Mesodermal cell (in vitro differentiated cells): ENCODE results near the gene HEG1. TPM values are rescaled to one million over a fixed set of nuclear protein-coding genes. Genes with fewer than 3 reads are reported as not detected.

ENCODE experiments used
- H3K27ac ChIP-seq: 2 replicates; pipeline ENCODE4 v1.7.0; 2013; ENCODE audit warnings: mild to moderate bottlenecking, low read depth, low read length, moderate library complexity; ENCODE audit not compliant: severe bottlenecking
- H3K36me3 ChIP-seq: 2 replicates; pipeline ENCODE4 v1.7.1; 2013; ENCODE audit warnings: mild to moderate bottlenecking, low read length, moderate library complexity; ENCODE audit not compliant: control insufficient read depth, insufficient read depth
- H3K4me1 ChIP-seq: one replicate; pipeline ENCODE4 v1.7.1; 2013; ENCODE audit warnings: mild to moderate bottlenecking, low read length; ENCODE audit not compliant: insufficient read depth, control insufficient read depth, poor library complexity, severe bottlenecking
- H3K4me3 ChIP-seq: 2 replicates; pipeline ENCODE4 v1.7.0; 2013; ENCODE audit warnings: low read length, control low read depth, mild to moderate bottlenecking; ENCODE audit not compliant: insufficient read depth, poor library complexity, severe bottlenecking; ENCODE audit errors: extremely low read depth
- H3K9me3 ChIP-seq: 2 replicates; pipeline ENCODE4 v1.7.1; 2013; ENCODE audit warnings: mild to moderate bottlenecking, low read length, moderate library complexity; ENCODE audit not compliant: control insufficient read depth
- WGBS, 2 experiments: methylation state at CpG; one replicate each; pipeline ENCODE4 v1.1.5; 2013; ENCODE audit warnings: missing lambda C conversion rate in 2 of 2; ENCODE audit not compliant: insufficient coverage in 2 of 2; 5-methylcytosine and 5-hydroxymethylcytosine counted together
- polyA plus RNA-seq, 2 experiments: library from polyadenylated mRNA; stranded (reverse); fragments of 50-300 nt; gene quantifications; one replicate each; pipeline ENCODE4 v1.2.3, GENCODE V29; 2013

The HEG1 gene, protein sequence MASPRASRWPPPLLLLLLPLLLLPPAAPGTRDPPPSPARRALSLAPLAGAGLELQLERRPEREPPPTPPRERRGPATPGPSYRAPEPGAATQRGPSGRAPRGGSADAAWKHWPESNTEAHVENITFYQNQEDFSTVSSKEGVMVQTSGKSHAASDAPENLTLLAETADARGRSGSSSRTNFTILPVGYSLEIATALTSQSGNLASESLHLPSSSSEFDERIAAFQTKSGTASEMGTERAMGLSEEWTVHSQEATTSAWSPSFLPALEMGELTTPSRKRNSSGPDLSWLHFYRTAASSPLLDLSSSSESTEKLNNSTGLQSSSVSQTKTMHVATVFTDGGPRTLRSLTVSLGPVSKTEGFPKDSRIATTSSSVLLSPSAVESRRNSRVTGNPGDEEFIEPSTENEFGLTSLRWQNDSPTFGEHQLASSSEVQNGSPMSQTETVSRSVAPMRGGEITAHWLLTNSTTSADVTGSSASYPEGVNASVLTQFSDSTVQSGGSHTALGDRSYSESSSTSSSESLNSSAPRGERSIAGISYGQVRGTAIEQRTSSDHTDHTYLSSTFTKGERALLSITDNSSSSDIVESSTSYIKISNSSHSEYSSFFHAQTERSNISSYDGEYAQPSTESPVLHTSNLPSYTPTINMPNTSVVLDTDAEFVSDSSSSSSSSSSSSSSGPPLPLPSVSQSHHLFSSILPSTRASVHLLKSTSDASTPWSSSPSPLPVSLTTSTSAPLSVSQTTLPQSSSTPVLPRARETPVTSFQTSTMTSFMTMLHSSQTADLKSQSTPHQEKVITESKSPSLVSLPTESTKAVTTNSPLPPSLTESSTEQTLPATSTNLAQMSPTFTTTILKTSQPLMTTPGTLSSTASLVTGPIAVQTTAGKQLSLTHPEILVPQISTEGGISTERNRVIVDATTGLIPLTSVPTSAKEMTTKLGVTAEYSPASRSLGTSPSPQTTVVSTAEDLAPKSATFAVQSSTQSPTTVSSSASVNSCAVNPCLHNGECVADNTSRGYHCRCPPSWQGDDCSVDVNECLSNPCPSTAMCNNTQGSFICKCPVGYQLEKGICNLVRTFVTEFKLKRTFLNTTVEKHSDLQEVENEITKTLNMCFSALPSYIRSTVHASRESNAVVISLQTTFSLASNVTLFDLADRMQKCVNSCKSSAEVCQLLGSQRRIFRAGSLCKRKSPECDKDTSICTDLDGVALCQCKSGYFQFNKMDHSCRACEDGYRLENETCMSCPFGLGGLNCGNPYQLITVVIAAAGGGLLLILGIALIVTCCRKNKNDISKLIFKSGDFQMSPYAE (N-terminal part only)
- polyA plus RNA-seq (2013, experiment 1 of 2), result 122 TPM
- polyA plus RNA-seq (2013, experiment 2 of 2), result 98.4 TPM

DNA sequence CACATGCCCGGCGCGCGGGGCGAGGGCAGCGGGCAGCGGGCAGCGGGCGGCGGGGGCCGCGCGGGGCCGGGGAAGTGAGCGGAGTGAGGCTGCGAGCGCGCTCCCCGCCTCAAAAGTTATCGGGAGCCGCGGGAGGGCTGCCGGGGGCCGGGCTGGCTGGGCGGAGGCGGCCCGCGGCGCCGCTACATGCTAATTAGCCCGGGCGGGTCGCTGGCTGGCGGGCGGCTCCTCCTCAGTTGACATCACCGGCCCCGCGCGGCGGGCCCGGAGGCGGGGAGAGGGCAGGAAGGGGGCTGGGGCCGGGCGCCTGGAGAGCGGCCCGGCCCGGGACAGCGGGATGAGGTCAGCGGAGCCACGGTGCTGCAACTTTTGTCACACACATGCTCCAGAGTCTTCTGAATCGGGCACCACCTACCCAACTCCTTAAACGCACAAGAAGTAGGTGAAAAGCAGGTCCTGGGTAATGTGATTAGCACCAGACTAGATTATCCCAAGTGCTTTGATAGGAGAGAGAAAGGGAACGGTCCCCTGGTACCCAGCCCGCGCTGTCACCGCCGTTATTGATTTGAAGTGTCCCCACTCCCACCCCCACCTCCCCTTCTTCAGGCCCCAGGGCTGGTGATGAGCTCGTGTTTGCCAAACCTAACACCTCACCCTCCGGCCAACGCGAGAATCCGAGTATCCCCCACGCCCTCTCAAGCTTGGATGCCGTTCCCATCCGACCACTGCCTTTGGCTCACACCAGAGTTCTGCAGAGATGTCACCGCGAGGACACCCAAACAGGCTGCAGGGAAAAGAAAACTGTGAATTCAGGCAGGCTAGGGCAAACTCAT, at the start of gene HEG1:
TSS of gene HEG1 (minus strand) at position 85 of the 833 bp plus-strand sequence. CDS start 107 bp downstream, outside the sequence.
- Histone ChIP-seq H3K27ac (peak within 1 kb of the TSS; percentile 96), H3K36me3 (peaks cover 20% of the 10 kb centered on the region), H3K4me1 (peaks cover 60% of the 10 kb centered on the region), H3K4me3 (peak within 1 kb of the TSS; percentile 92), H3K9me3 (no peaks in the 10 kb centered on the region)
- WGBS, 2 experiments, result 1% methylated on average over 45 to 57 of the region's 67 CpGs

DNA sequence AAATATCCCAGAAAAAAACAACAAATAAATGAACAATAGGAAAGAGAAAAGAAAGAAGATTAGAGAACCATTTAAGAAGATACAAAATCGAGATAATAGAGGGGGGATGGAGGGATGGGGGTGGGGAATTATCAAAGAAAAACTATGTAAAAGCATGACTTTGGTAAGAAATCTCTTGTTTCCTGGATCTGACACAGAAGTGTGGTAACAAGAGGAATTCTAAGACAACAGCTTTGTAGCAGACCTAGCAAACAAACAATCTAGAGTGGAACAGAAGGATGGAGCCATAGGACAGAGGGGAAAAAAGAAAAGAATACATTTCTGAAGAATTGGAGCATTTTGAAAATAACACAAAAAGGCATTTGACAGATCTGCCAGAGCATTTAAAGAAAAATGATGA, 49.3 kb upstream of the HEG1 start:
- WGBS, 2 experiments, result 86 to 100% methylated on average over 1 of the region's 1 CpG
- no peaks in the 10 kb centered on the region for H3K36me3 ChIP-seq

DNA sequence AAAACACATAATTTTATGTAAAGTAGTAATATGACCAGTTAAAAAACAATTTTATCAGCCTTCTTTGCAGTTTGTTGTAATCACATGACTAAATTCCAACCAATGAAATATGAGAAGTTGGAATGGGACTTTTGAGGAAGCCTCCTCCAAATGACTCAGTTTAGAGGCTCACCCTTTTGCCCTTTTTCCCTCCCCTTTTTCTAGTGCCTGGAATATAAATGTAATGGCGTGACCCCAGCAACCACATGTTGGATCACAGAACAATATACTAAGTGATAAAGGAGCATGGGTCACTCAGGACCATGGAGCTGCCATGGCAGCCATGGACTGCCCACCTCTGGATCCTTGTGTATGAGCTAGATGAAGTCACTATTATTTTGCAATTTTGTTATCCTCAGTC, 48.8 kb upstream of the HEG1 start:
- WGBS, 2 experiments, result no CpG with 5 or more reads among the region's 1 CpG
- Histone ChIP-seq H3K4me3 (no peak overlapping the region), H3K9me3 (no peaks in the 10 kb centered on the region), H3K36me3 (no peaks in the 10 kb centered on the region), H3K4me1 (peaks cover 19% of the 10 kb centered on the region), H3K27ac (no peak overlapping the region)

More for the DNA sequence above, 49.3 kb upstream of the HEG1 start:
- H3K9me3 ChIP-seq, result no peaks in the 10 kb centered on the region
- H3K4me3 ChIP-seq, result no peak overlapping the region
- H3K4me1 ChIP-seq, result peaks cover 24% of the 10 kb centered on the region
- no peak overlapping the region for H3K27ac ChIP-seq

DNA sequence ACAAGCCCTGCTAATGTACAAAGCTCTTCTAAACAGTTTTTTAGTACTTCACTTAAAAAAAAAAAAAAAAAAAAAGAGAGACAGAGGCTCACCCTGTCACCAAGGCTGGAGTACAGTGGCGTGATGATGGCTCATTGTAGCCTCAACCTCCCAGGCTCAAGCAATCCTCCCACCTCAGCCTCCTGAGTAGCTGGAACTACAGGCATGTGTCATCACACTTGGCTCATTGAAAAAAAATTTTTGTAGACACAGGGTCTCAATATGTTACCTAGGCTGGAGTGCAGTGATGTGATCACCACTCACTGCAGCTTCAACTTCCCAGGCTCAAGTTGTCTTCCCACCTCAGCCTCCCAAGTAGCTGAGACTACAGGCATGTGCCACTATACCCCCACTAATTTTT, 47.6 kb upstream of the HEG1 start:
- no peak overlapping the region for H3K27ac ChIP-seq
- H3K36me3 ChIP-seq, result no peaks in the 10 kb centered on the region
- H3K4me1 ChIP-seq, result peaks cover 6% of the 10 kb centered on the region
- H3K9me3 ChIP-seq, result no peaks in the 10 kb centered on the region
- no peak overlapping the region for H3K4me3 ChIP-seq
- 100% methylated on average over 1 of the region's 1 CpG for WGBS, 2 experiments

DNA sequence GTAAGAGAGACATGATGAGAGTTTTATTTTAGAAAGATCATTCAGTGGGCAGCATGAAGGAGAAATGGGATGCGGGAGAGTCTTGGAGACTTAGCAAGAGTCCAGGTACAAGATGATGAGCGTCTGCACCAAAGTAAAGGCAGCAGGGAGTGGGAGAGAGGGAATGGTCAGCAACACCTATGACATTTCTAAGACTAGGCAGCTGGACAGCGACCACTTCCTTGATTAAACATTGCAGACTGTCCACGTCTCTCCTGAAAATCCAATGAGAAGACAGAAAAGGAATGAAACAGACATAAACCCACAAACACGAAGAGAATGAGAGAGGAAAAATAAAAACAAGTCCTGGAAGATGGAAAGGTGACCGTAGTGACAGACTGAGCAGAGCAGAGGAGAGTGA, 46.7 kb upstream of the HEG1 start:
- WGBS, 2 experiments, result 88 to 94% methylated on average over 2 to 5 of the region's 6 CpGs
- Histone ChIP-seq H3K4me1 (no peaks in the 10 kb centered on the region), H3K27ac (no peak overlapping the region), H3K36me3 (no peaks in the 10 kb centered on the region), H3K9me3 (no peaks in the 10 kb centered on the region), H3K4me3 (no peak overlapping the region)

DNA sequence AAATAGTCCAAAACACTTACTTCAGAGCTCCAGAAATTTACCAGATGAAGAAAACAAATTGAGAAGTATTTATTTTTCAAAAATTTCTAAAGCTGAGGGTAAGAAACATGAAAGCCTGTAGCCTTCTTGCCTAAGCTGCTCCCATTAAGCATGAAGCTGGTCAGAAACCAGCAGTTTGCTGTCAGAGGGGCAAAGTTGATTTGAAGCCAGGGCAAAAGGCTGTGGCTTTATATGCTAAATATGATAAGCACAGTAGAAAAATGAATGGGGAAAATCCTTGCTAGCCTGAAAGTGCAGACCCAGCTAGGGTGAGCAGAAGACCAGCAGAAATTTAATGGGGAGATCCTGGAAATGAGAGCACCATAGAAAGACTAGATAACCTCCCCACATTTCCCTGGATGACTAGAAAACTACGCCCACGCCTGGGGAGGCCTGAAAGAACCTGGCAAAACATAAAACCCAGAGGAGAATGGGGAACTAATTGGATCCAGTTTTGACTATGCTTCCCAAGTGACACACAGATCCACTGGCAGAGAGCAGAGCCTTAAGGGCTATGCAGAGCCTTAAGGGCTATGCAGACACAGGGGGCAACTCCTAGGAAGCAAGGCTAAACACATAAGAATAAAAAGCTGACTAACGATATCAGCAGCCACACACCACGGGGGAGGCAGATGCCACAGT, 43.0 kb upstream of the HEG1 start:
- Histone ChIP-seq H3K27ac (no peak overlapping the region), H3K36me3 (peaks cover 3% of the 10 kb centered on the region), H3K4me3 (no peak overlapping the region), H3K9me3 (no peaks in the 10 kb centered on the region), H3K4me1 (no peaks in the 10 kb centered on the region)
- 86 to 100% methylated on average over 1 to 2 of the region's 4 CpGs for whole genome bisulfite sequencing, 2 experiments

DNA sequence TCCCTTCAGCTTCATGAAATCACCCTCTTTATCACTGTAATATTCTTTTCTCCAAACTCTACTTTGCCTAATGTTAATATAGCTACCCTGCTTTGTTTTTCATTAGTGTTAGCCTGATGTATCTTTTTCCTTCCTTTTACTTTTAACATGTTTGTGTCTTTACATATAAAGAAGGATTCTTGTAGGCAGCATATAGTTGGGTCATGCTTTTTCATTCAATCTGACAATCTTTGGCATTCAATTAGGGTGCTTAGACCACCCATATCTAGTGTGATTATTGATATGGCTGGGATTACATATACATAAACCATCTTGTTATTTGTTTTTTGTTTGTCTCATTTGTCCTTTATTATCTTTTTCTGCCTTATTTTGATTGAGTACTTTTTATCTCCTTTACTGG, 34.9 kb upstream of the HEG1 start:
- peaks cover 3% of the 10 kb centered on the region for H3K36me3 ChIP-seq
- H3K4me3 ChIP-seq, result no peak overlapping the region
- no peaks in the 10 kb centered on the region for H3K9me3 ChIP-seq
- H3K27ac ChIP-seq, result no peak overlapping the region
- peaks cover 13% of the 10 kb centered on the region for H3K4me1 ChIP-seq

DNA sequence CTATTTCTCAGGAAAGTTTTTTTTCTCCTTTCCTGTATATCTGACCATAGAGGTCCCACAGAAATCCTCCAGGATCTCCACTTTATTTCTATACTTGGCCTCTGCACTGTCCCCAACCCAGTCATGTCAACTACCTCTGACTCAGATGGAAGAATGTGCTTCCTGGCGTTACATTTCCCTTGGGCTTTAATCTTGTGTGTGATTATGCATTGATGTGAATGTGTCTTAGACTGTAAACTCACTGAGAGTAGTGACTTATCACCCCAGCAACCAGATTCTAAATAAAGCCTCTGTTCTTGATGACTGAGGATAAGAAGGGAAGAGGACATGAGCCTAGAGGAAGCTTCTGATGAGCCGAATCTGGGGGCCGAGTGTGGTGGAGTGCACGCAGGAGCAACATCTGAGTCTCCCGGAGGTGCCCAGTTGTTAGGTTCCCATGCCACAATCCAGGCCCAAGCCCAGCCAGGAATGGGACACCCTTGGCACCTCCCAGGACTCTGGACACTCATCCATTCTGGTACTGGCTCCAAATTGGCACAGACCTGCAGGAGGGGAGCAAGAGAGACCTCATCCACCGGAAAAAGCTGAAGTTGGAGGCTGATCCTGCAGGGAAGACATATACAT, 32.1 kb upstream of the HEG1 start:
- peaks cover 13% of the 10 kb centered on the region for H3K4me1 ChIP-seq
- peak overlapping the region; percentile 87 for H3K27ac ChIP-seq
- no peaks in the 10 kb centered on the region for H3K9me3 ChIP-seq
- no peaks in the 10 kb centered on the region for H3K36me3 ChIP-seq
- H3K4me3 ChIP-seq, result no peak overlapping the region
- WGBS, 2 experiments, result 85 to 91% methylated on average over 4 of the region's 6 CpGs

DNA sequence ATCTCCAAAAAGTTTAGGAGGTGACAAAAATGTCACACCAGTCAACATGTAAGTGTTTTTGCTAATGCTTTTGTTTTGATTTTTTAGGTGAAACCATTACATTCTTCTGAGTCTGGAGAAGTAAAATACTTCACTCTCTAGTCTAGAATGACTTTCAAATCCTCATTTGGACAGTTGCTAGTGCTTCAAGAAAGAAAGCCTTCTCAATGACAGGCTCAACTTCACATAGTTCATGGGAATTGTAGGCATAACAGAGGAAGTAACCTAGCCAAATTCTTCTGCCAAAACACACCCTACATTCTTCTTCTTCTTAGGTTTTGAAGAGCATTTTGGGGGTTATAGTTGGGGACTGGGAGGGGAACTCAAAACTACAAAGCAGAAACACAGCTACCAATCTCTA, 29.4 kb upstream of the HEG1 start:
- Histone ChIP-seq H3K4me3 (no peak overlapping the region), H3K9me3 (no peaks in the 10 kb centered on the region), H3K36me3 (no peaks in the 10 kb centered on the region), H3K4me1 (peaks cover 16% of the 10 kb centered on the region), H3K27ac (no peak overlapping the region)
